IMR-90 (cell line): ENCODE measurements around the gene POLR1A.

Experiments
- BHLHE40 ChIP-seq: fragments of 150-350 bp; IDR thresholded peaks from 2 replicates; pipeline ENCODE4 v1.6.1; 2016; ENCODE audit warnings: mild to moderate bottlenecking, low read depth, low read length
- CEBPB ChIP-seq: IDR thresholded peaks from 2 replicates; pipeline ENCODE4 v1.6.1; 2012; ENCODE audit warnings: low read depth, low read length, improper control_type of control experiment
- CTCF ChIP-seq: conservative IDR thresholded peaks from 2 replicates; pipeline ENCODE4 v1.5.1; 2012; ENCODE audit warnings: mild to moderate bottlenecking, low read depth, low read length, improper control_type of control experiment
- ELK1 ChIP-seq: fragments of 150-350 bp; IDR thresholded peaks from 2 replicates; pipeline ENCODE4 v1.6.1; 2016; ENCODE audit warnings: low read depth, mild to moderate bottlenecking, low read length, moderate library complexity, borderline replicate concordance
- FOS ChIP-seq: fragments of 150-350 bp; IDR thresholded peaks from 2 replicates; pipeline ENCODE4 v1.6.1; 2016; ENCODE audit warnings: low read depth, low read length
- MAFK ChIP-seq: IDR thresholded peaks from 2 replicates; pipeline ENCODE4 v1.6.1; 2012; ENCODE audit warnings: low read depth, low read length, improper control_type of control experiment
- MAZ ChIP-seq: IDR thresholded peaks from 2 replicates; pipeline ENCODE4 v1.6.1; 2012; ENCODE audit warnings: low read depth, mild to moderate bottlenecking, low read length, improper control_type of control experiment, moderate library complexity, borderline replicate concordance
- MXI1 ChIP-seq: IDR thresholded peaks from 2 replicates; pipeline ENCODE4 v1.6.1; 2012; ENCODE audit warnings: low read depth, mild to moderate bottlenecking, low read length, moderate library complexity, borderline replicate concordance
- POLR2A ChIP-seq: IDR thresholded peaks from 2 replicates; pipeline ENCODE4 v1.6.1; 2012; ENCODE audit warnings: mild to moderate bottlenecking, low read depth, low read length
- RAD21 ChIP-seq: IDR thresholded peaks from 2 replicates; pipeline ENCODE4 v1.6.1; 2012; ENCODE audit warnings: low read length, improper control_type of control experiment
- RCOR1 ChIP-seq: IDR thresholded peaks from 2 replicates; pipeline ENCODE4 v1.6.1; 2012; ENCODE audit warnings: mild to moderate bottlenecking, low read length, improper control_type of control experiment; ENCODE audit not compliant: insufficient replicate concordance
- RFX5 ChIP-seq: IDR thresholded peaks from 2 replicates; pipeline ENCODE4 v1.8.0; 2012; ENCODE audit warnings: low read depth, mild to moderate bottlenecking, low read length, moderate library complexity
- SMC3 ChIP-seq: fragments of 150-350 bp; IDR thresholded peaks from 2 replicates; pipeline ENCODE4 v1.6.1; 2016; ENCODE audit warnings: low read depth, mild to moderate bottlenecking, antibody characterized with exemption, low read length, moderate library complexity
- USF2 ChIP-seq: fragments of 150-350 bp; IDR thresholded peaks from 2 replicates; pipeline ENCODE4 v1.6.1; 2017; ENCODE audit warnings: mild to moderate bottlenecking, antibody characterized with exemption, low read length, low read depth

DNA sequence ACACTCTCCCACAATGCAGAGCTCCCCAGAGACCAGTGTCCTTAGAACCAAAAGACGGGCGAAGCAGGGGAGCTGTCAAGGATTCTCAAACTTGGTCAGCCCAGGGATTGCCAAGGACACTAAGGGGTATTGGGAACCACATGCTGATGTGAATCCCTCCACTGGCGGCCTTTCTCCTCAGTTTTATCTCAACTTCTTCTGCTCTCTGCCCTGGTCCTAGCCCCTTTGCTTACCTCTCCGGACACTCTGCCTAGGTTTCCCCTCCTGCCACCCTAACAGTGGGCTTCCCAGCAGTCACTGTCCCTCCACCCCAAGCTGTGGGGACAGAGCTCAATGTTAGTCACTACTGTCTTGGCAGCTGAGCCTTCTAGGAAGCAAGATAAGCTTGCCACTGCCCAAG is 61.1 kb downstream of the POLR1A start:
- no peak for TF ChIP-seq RCOR1
- TF ChIP-seq CTCF: no peak
- no peak for TF ChIP-seq FOS
- no peak for TF ChIP-seq RFX5
- no peak for TF ChIP-seq SMC3
- no peak for TF ChIP-seq RAD21
- TF ChIP-seq BHLHE40: no peak
- TF ChIP-seq MAZ: no peak
- TF ChIP-seq POLR2A: no peak
- TF ChIP-seq USF2: no peak
- no peak for TF ChIP-seq ELK1
- no peak for TF ChIP-seq MXI1
- TF ChIP-seq MAFK: no peak
- no peak for TF ChIP-seq CEBPB
